Measurements from ENCODE around the gene CUX1.

GRCh38 chr7:102313997-102314780, 496.8 kb downstream of the CUX1 start:
- TF ChIP-seq CTCF (IDR thresholded peaks at IDR 0.05) = no peak
- no peak for TF ChIP-seq POLR2A (IDR thresholded peaks at IDR 0.05)

All from lower leg skin (tissue), 3 donors.